Measurements from ENCODE around the gene DNAAF5. TPM values are rescaled to one million over a fixed set of nuclear protein-coding genes. Genes with fewer than 3 reads are reported as not detected.

The DNAAF5 gene
- total RNA-seq, 4 donors from 2014 or later = 26.8 to 75.8 (median 45.3) TPM

GRCh38 chr7:818031-818699, 91.7 kb downstream of the DNAAF5 start:
- Histone ChIP-seq H3K27me3 (no peaks in the 10 kb centered on the region), H3K36me3 (no peaks in the 10 kb centered on the region), H3K9me3 (no peaks in the 10 kb centered on the region), H3K4me3 (peak overlapping the region in 1 of 4 donors; percentile 96), H3K4me1 (peaks cover 0 to 45% (median 3%) of the 10 kb centered on the region in 4 donors), H3K27ac (no peak overlapping the region)
- no peak for TF ChIP-seq POLR2A (IDR thresholded peaks at IDR 0.05)
- TF ChIP-seq, protein P1, sequence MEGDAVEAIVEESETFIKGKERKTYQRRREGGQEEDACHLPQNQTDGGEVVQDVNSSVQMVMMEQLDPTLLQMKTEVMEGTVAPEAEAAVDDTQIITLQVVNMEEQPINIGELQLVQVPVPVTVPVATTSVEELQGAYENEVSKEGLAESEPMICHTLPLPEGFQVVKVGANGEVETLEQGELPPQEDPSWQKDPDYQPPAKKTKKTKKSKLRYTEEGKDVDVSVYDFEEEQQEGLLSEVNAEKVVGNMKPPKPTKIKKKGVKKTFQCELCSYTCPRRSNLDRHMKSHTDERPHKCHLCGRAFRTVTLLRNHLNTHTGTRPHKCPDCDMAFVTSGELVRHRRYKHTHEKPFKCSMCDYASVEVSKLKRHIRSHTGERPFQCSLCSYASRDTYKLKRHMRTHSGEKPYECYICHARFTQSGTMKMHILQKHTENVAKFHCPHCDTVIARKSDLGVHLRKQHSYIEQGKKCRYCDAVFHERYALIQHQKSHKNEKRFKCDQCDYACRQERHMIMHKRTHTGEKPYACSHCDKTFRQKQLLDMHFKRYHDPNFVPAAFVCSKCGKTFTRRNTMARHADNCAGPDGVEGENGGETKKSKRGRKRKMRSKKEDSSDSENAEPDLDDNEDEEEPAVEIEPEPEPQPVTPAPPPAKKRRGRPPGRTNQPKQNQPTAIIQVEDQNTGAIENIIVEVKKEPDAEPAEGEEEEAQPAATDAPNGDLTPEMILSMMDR (IDR thresholded peaks at IDR 0.05) = peak in 5 of 6 experiments; percentile 29 to 60 (median 53)
- DNase-seq = no peak

- TF ChIP-seq, protein P1 (IDR thresholded peaks at IDR 0.05) = no peak
- TF ChIP-seq POLR2A (IDR thresholded peaks at IDR 0.05) = no peak
- H3K4me3 ChIP-seq = no peak overlapping the region
- H3K4me1 ChIP-seq = peaks cover 0 to 54% (median 0%) of the 10 kb centered on the region in 4 donors
- no peaks in the 10 kb centered on the region for H3K36me3 ChIP-seq
- DNase-seq = no peak
- H3K27me3 ChIP-seq = no peaks in the 10 kb centered on the region
- peak overlapping the region in 1 of 4 donors; percentile 35 for H3K27ac ChIP-seq
- H3K9me3 ChIP-seq = no peaks in the 10 kb centered on the region
These were observed 93.8 kb downstream of the DNAAF5 start for GRCh38 chr7:820341-820740.

GRCh38 chr7:821688-822087, 95.2 kb downstream of the DNAAF5 start:
- TF ChIP-seq, protein P1 (IDR thresholded peaks at IDR 0.05) = peak in 2 of 6 experiments; percentile 4 to 7
- TF ChIP-seq POLR2A (IDR thresholded peaks at IDR 0.05) = no peak
- no peak for DNase-seq
- Histone ChIP-seq H3K4me3 (no peak overlapping the region), H3K27ac (peak overlapping the region in 2 of 4 donors; percentile 53 to 66), H3K27me3 (no peaks in the 10 kb centered on the region), H3K9me3 (no peaks in the 10 kb centered on the region), H3K4me1 (peaks cover 0 to 53% (median 0%) of the 10 kb centered on the region in 4 donors), H3K36me3 (no peaks in the 10 kb centered on the region)

GRCh38 chr7:822692-823276, 96.3 kb downstream of the DNAAF5 start:
- no peaks in the 10 kb centered on the region for H3K36me3 ChIP-seq
- H3K9me3 ChIP-seq = no peaks in the 10 kb centered on the region
- no peaks in the 10 kb centered on the region for H3K27me3 ChIP-seq
- no peak overlapping the region for H3K4me3 ChIP-seq
- H3K27ac ChIP-seq = peak overlapping the region in 2 of 4 donors; percentile 63 to 66
- H3K4me1 ChIP-seq = peaks cover 0 to 48% (median 0%) of the 10 kb centered on the region in 4 donors
- TF ChIP-seq, protein P1 (IDR thresholded peaks at IDR 0.05) = no peak
- TF ChIP-seq POLR2A (IDR thresholded peaks at IDR 0.05) = no peak
- DNase-seq = no peak

DNA sequence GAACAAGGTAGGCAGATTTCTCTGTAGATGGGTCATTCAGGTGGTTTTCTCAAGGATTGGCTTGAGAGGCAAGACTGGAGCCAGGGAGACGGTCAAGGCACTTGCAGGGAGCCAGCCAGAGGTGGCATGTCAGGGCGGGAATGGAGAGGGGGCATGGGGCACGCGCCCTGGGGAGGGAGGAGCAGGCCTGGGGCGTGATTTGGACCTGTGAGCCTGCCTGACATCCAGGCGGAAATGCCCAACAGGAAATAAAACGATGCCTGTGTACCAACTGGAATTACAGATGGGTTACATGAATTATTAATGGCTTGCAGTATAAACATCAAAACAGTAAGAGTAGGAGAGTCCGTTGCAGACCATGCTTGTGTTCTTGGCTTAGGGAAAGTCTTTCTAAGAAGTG, 97.2 kb downstream of the DNAAF5 start:
- Histone ChIP-seq H3K27ac (peak overlapping the region in 2 of 4 donors; percentile 63 to 66), H3K27me3 (no peaks in the 10 kb centered on the region), H3K4me1 (peaks cover 0 to 40% (median 0%) of the 10 kb centered on the region in 4 donors), H3K4me3 (no peak overlapping the region), H3K9me3 (no peaks in the 10 kb centered on the region), H3K36me3 (no peaks in the 10 kb centered on the region)
- TF ChIP-seq, protein P1 (IDR thresholded peaks at IDR 0.05) = no peak
- no peak for TF ChIP-seq POLR2A (IDR thresholded peaks at IDR 0.05)
- DNase-seq = peak in 1 of 3 donors; percentile 69
